ENCODE data around the gene GIGYF2.

GIGYF2 gene

GRCh38 chr2:232871418-232871834 is 174.3 kb downstream of the GIGYF2 start:
- ATAC-seq (ENCODE audit: insufficient read depth, low read depth) (peak; percentile 50; the same call in 2 of the 3 replicates), DNase-seq (peak; percentile 36)
- no peak overlapping the region for H2AFZ ChIP-seq (ENCODE audit: low read depth, low read length)
- H3K9ac ChIP-seq (ENCODE audit: low read depth, low read length), result no peak overlapping the region
- H3K36me3 ChIP-seq (ENCODE audit: insufficient read depth, low read length), result no peaks in the 10 kb centered on the region
- no peak overlapping the region for H3K4me3 ChIP-seq (ENCODE audit: low read depth in 1 of 2, low read length in 2 of 2)
- no peak for TF ChIP-seq EZH2 (IDR thresholded peaks at IDR 0.05; ENCODE audit: borderline replicate concordance, low read depth, low read length, severe bottlenecking)
- TF ChIP-seq, protein P1, sequence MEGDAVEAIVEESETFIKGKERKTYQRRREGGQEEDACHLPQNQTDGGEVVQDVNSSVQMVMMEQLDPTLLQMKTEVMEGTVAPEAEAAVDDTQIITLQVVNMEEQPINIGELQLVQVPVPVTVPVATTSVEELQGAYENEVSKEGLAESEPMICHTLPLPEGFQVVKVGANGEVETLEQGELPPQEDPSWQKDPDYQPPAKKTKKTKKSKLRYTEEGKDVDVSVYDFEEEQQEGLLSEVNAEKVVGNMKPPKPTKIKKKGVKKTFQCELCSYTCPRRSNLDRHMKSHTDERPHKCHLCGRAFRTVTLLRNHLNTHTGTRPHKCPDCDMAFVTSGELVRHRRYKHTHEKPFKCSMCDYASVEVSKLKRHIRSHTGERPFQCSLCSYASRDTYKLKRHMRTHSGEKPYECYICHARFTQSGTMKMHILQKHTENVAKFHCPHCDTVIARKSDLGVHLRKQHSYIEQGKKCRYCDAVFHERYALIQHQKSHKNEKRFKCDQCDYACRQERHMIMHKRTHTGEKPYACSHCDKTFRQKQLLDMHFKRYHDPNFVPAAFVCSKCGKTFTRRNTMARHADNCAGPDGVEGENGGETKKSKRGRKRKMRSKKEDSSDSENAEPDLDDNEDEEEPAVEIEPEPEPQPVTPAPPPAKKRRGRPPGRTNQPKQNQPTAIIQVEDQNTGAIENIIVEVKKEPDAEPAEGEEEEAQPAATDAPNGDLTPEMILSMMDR (IDR thresholded peaks at IDR 0.05; ENCODE audit: borderline replicate concordance, extremely low read depth, low read length, poor library complexity, severe bottlenecking), result no peak
- H4K20me1 ChIP-seq (ENCODE audit: insufficient read depth, low read length), result no peaks in the 10 kb centered on the region
- no peak overlapping the region for H3K4me2 ChIP-seq (ENCODE audit: insufficient read depth, low read length)
- H3K4me1 ChIP-seq (ENCODE audit: insufficient read depth, low read length), result no peaks in the 10 kb centered on the region
- no peaks in the 10 kb centered on the region for H3K79me2 ChIP-seq (ENCODE audit: insufficient read depth, low read length)
- H3K27me3 ChIP-seq (ENCODE audit: insufficient read depth, low read length, poor library complexity), result no peaks in the 10 kb centered on the region
- H3K27ac ChIP-seq (ENCODE audit: low read length), result no peak overlapping the region
- no peaks in the 10 kb centered on the region for H3K9me3 ChIP-seq (ENCODE audit: insufficient read depth, low read length, severe bottlenecking)

DNA sequence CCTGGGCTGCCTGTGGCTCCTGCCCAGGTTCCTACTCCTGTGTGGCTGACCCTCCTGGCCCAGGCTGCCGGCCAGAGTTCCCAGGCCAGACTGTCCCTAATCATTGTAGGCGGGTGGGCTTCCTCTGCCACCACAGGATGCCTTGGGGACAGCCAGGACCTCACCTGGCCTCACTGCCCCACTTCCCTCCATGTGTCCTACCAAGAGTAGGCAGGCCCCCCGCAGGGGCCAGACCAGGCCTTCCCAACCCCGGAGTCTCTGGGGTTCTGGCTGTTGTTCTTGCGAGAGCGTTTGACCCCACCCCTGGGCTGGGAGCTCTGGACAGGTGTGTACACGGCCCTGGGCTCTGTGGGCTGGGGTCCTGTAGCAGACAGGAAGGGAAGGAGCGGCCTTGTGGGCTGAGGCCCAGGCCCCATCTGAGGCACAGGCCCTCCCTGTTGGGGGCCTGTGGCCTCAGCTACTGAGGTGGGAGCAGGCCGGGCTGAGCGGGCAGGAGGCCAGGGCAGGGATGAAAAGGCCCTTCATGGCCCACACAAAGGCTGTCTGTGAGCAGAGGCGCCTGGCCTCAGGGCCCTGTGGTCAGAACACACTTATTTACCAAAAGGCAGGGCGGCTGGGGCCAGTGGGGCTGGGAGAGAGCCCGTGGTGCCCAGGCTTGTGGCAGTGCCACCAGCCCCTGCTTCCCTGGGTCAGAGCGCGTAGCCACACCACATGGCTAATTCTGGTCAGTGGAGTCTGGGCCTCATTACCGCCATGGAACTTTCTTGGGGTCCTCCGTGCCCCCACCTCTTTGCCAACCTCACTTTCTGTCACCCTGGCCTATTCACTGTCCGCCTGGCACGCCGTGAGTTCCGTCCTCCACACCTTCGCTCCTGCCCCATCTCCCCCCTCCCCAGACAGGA is 175.0 kb downstream of the GIGYF2 start:
- Histone ChIP-seq H2AFZ (ENCODE audit: low read depth, low read length) (no peak overlapping the region), H3K4me2 (ENCODE audit: insufficient read depth, low read length) (no peak overlapping the region), H3K4me3 (ENCODE audit: low read depth in 1 of 2, low read length in 2 of 2) (no peak overlapping the region), H3K9ac (ENCODE audit: low read depth, low read length) (no peak overlapping the region), H3K79me2 (ENCODE audit: insufficient read depth, low read length) (no peaks in the 10 kb centered on the region), H3K27ac (ENCODE audit: low read length) (no peak overlapping the region), H3K9me3 (ENCODE audit: insufficient read depth, low read length, severe bottlenecking) (no peaks in the 10 kb centered on the region), H4K20me1 (ENCODE audit: insufficient read depth, low read length) (no peaks in the 10 kb centered on the region), H3K27me3 (ENCODE audit: insufficient read depth, low read length, poor library complexity) (no peaks in the 10 kb centered on the region), H3K4me1 (ENCODE audit: insufficient read depth, low read length) (no peaks in the 10 kb centered on the region), H3K36me3 (ENCODE audit: insufficient read depth, low read length) (no peaks in the 10 kb centered on the region)
- TF ChIP-seq EZH2 (IDR thresholded peaks at IDR 0.05; ENCODE audit: borderline replicate concordance, low read depth, low read length, severe bottlenecking), result no peak
- TF ChIP-seq, protein P1 (IDR thresholded peaks at IDR 0.05; ENCODE audit: borderline replicate concordance, extremely low read depth, low read length, poor library complexity, severe bottlenecking), result no peak
- DNase-seq, result no peak
- ATAC-seq (ENCODE audit: insufficient read depth, low read depth), result no peak

DNA sequence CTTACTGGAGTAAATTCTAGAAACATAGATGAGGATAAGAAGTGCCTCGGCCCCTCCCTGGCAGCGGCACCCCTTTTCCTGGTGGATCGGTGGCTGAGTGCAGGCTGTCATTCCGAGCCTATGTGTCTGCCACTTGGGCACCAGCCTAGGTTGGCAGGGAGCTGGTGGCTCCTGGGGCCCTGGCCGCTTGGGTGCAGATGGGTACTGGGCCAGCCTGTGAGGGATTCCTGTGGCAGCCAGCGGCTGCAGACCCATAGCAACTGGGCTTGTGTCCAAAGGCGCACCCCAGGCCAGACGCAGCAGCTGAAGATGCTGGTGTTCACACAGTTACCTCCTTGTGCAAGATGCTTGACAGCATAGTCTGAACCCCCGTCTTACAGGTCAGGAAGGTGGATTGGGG is 175.7 kb downstream of the GIGYF2 start:
- no peak overlapping the region for H3K27ac ChIP-seq (ENCODE audit: low read length)
- no peak overlapping the region for H3K4me3 ChIP-seq (ENCODE audit: low read depth in 1 of 2, low read length in 2 of 2)
- H2AFZ ChIP-seq (ENCODE audit: low read depth, low read length), result no peak overlapping the region
- H3K9ac ChIP-seq (ENCODE audit: low read depth, low read length), result no peak overlapping the region
- H3K79me2 ChIP-seq (ENCODE audit: insufficient read depth, low read length), result no peaks in the 10 kb centered on the region
- no peaks in the 10 kb centered on the region for H3K4me1 ChIP-seq (ENCODE audit: insufficient read depth, low read length)
- H3K27me3 ChIP-seq (ENCODE audit: insufficient read depth, low read length, poor library complexity), result no peaks in the 10 kb centered on the region
- no peak overlapping the region for H3K4me2 ChIP-seq (ENCODE audit: insufficient read depth, low read length)
- H3K36me3 ChIP-seq (ENCODE audit: insufficient read depth, low read length), result no peaks in the 10 kb centered on the region
- TF ChIP-seq, protein P1 (IDR thresholded peaks at IDR 0.05; ENCODE audit: borderline replicate concordance, extremely low read depth, low read length, poor library complexity, severe bottlenecking), result no peak
- no peak for TF ChIP-seq EZH2 (IDR thresholded peaks at IDR 0.05; ENCODE audit: borderline replicate concordance, low read depth, low read length, severe bottlenecking)
- no peak for ATAC-seq (ENCODE audit: insufficient read depth, low read depth)
- H4K20me1 ChIP-seq (ENCODE audit: insufficient read depth, low read length), result no peaks in the 10 kb centered on the region
- no peaks in the 10 kb centered on the region for H3K9me3 ChIP-seq (ENCODE audit: insufficient read depth, low read length, severe bottlenecking)
- no peak for DNase-seq
